ENCODE results near the gene HSPH1.

HSPH1 gene

GRCh38 chr13:31172535-31172934 lies 10.8 kb upstream of the HSPH1 start:
- DNase-seq = no peak
- H3K36me3 ChIP-seq (replicated peaks; ENCODE audit: insufficient read depth, low read length) = no peaks in the 10 kb centered on the region
- no peak overlapping the region for H3K27ac ChIP-seq (ENCODE audit: low read length)
- H3K9ac ChIP-seq (ENCODE audit: low read length) = no peak overlapping the region
- no peak overlapping the region for H3K4me3 ChIP-seq (ENCODE audit: low read length)
- H3F3A ChIP-seq (ENCODE audit: insufficient read depth, low read length) = no peaks in the 10 kb centered on the region
- no peaks in the 10 kb centered on the region for H3K9me2 ChIP-seq (replicated peaks; ENCODE audit: insufficient read depth, low read length)
- H3K79me2 ChIP-seq (ENCODE audit: low read length) = no peaks in the 10 kb centered on the region
- no peaks in the 10 kb centered on the region for H3K27me3 ChIP-seq (replicated peaks; ENCODE audit: insufficient read depth, low read length)
- H3K4me2 ChIP-seq (ENCODE audit: low read depth, low read length) = no peak overlapping the region
- TF ChIP-seq CTCF (IDR thresholded peaks at IDR 0.05; ENCODE audit: low read length) = no peak
- no peak for TF ChIP-seq EZH2 (optimal IDR thresholded peaks at IDR 0.05; ENCODE audit: low read depth, low read length)
- TF ChIP-seq EZH2phosphoT487 (IDR thresholded peaks at IDR 0.05; ENCODE audit: low read length) = no peak
- no peak overlapping the region for H2AFZ ChIP-seq (ENCODE audit: low read length)
- H3K4me1 ChIP-seq (ENCODE audit: low read length) = no peaks in the 10 kb centered on the region
- no peaks in the 10 kb centered on the region for H3K9me3 ChIP-seq (replicated peaks; ENCODE audit: insufficient read depth, low read length)
- H4K20me1 ChIP-seq (ENCODE audit: insufficient read depth, low read length) = no peaks in the 10 kb centered on the region

GRCh38 chr13:31172001-31172400 lies 10.3 kb upstream of the HSPH1 start:
- TF ChIP-seq EZH2phosphoT487 (IDR thresholded peaks at IDR 0.05; ENCODE audit: low read length) = no peak
- TF ChIP-seq CTCF (IDR thresholded peaks at IDR 0.05; ENCODE audit: low read length) = no peak
- no peak for TF ChIP-seq EZH2 (optimal IDR thresholded peaks at IDR 0.05; ENCODE audit: low read depth, low read length)
- Histone ChIP-seq H3K36me3 (replicated peaks; ENCODE audit: insufficient read depth, low read length) (no peaks in the 10 kb centered on the region), H3K4me3 (ENCODE audit: low read length) (no peak overlapping the region), H3K27me3 (replicated peaks; ENCODE audit: insufficient read depth, low read length) (no peaks in the 10 kb centered on the region), H3K9ac (ENCODE audit: low read length) (no peak overlapping the region), H3K4me1 (ENCODE audit: low read length) (no peaks in the 10 kb centered on the region), H3K9me2 (replicated peaks; ENCODE audit: insufficient read depth, low read length) (no peaks in the 10 kb centered on the region), H3K4me2 (ENCODE audit: low read depth, low read length) (no peak overlapping the region), H3K9me3 (replicated peaks; ENCODE audit: insufficient read depth, low read length) (no peaks in the 10 kb centered on the region), H3K79me2 (ENCODE audit: low read length) (no peaks in the 10 kb centered on the region), H3F3A (ENCODE audit: insufficient read depth, low read length) (no peaks in the 10 kb centered on the region), H2AFZ (ENCODE audit: low read length) (no peak overlapping the region), H3K27ac (ENCODE audit: low read length) (no peak overlapping the region), H4K20me1 (ENCODE audit: insufficient read depth, low read length) (no peaks in the 10 kb centered on the region)
- no peak for DNase-seq

- Histone ChIP-seq H4K20me1 (ENCODE audit: insufficient read depth, low read length) (no peaks in the 10 kb centered on the region), H3K9ac (ENCODE audit: low read length) (no peak overlapping the region), H3K4me1 (ENCODE audit: low read length) (no peaks in the 10 kb centered on the region), H3K9me3 (replicated peaks; ENCODE audit: insufficient read depth, low read length) (no peaks in the 10 kb centered on the region), H3K27me3 (replicated peaks; ENCODE audit: insufficient read depth, low read length) (no peaks in the 10 kb centered on the region), H3K9me2 (replicated peaks; ENCODE audit: insufficient read depth, low read length) (no peaks in the 10 kb centered on the region), H3K79me2 (ENCODE audit: low read length) (no peaks in the 10 kb centered on the region), H3F3A (ENCODE audit: insufficient read depth, low read length) (no peaks in the 10 kb centered on the region), H3K27ac (ENCODE audit: low read length) (no peak overlapping the region), H3K4me3 (ENCODE audit: low read length) (no peak overlapping the region), H2AFZ (ENCODE audit: low read length) (no peak overlapping the region), H3K36me3 (replicated peaks; ENCODE audit: insufficient read depth, low read length) (no peaks in the 10 kb centered on the region), H3K4me2 (ENCODE audit: low read depth, low read length) (no peak overlapping the region)
- DNase-seq = no peak
- TF ChIP-seq CTCF (IDR thresholded peaks at IDR 0.05; ENCODE audit: low read length) = no peak
- no peak for TF ChIP-seq EZH2 (optimal IDR thresholded peaks at IDR 0.05; ENCODE audit: low read depth, low read length)
- no peak for TF ChIP-seq EZH2phosphoT487 (IDR thresholded peaks at IDR 0.05; ENCODE audit: low read length)
These were observed 7.0 kb upstream of the HSPH1 start for GRCh38 chr13:31168736-31169135.
